T1000 (cell line): Measurements from ENCODE around the gene SLX4IP.
"Not testable (repeated sequence)": the region's sequence is repeated elsewhere in the genome, so short reads cannot be mapped to it uniquely, and the experiment has no call there.

Source experiments
- DNase-seq: peaks from one replicate; lab custom pipeline; 2025; ENCODE audit warnings: mixed read lengths; lab: John Stamatoyannopoulos, UW

SLX4IP gene

GRCh38 chr20:10434832-10435812 lies at the start of gene SLX4IP:
Gene SLX4IP, plus strand, starts transcription at chr20:10435305. Its CDS starts 22,900 bp downstream, at chr20:10458205.
- DNase-seq: peak; percentile 10

DNA sequence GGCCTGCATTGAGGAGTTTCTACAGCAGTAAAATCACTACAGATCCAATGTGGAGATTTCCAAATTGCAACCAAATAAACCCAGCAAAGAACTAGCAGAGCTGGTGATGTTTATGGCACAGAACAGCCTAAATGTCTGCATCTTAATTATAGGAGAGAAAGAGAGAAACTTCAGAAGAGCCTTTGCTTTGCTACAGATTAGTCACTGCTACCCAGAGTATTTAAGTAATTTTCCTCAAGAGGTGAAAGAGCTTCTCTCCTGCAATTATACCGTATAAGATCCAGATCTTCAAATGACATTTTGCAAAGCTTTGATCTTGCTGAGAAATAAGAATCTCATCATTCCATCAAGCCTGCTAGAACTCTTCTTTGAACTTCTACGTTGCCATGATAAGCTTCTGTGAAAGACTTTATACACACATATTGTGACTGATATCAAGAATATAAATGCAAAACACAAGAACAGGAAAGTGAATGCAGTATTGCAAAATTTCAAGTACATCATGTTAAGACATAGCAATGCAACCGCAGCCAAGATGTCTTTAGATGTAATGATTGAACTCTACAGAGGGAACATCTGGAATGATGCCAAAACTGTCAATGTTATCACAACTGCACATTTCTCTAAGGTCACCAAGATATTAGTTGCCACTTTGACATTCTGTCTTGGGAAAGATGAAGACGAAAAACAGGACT lies 49.1 kb upstream of the SLX4IP start:
- DNase-seq: no peak

GRCh38 chr20:10387686-10388085 lies 47.4 kb upstream of the SLX4IP start:
- DNase-seq: no peak

- no peak for DNase-seq
Measured at GRCh38 chr20:10388597-10388996, 46.5 kb upstream of the SLX4IP start.

- DNase-seq: no peak
Measured at GRCh38 chr20:10390709-10391108, 44.4 kb upstream of the SLX4IP start.

DNA sequence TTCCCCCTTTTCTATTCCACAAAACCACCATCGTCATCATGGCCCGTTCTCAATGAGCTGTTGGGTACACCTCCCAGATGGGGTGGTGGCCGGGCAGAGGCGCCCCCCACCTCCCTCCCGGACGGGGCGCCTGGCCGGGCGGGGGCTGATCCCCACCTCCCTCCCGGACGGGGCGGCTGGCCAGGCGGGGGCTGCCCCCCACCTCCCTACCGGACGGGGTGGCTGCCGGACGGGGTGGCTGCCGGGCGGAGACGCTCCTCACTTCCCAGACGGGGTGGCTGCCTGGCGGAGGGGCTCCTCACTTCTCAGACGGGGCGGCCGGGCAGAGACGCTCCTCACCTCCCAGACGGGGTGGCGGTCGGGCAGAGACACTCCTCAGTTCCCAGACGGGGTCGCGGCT lies 40.4 kb upstream of the SLX4IP start:
- not testable (repeated sequence) for DNase-seq

- DNase-seq: no peak
Measured at GRCh38 chr20:10398834-10399369, 36.2 kb upstream of the SLX4IP start.

- DNase-seq: no peak
Measured at GRCh38 chr20:10402938-10403608, 32.0 kb upstream of the SLX4IP start.

DNA sequence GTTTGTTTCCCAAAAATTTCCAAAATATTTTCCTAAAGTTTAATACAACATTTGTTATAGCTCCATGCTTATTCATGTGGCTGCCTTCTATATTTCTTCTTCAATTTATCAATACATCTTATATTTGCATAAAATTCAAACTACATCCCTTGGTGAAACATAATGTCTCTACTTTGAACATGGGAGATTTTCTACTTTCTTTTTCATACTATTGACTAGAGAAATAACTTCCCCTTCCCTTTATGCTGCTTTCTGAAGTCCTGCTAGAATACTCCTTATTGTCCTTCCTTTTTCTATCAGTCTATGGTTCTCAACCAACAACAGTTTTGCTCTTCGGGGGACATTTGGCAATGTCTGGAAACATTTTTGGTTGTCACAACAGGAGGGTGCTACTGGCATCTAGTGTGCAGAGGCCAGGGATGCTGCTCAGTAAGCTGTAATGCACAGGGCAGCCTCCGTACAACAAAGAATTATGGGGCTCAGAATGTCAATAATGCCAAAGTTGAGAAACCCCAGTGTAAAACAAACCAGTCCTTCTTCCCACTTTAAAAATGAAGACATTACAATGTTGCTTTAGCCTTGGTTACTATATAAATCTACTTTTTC lies 31.0 kb upstream of the SLX4IP start:
- no peak for DNase-seq

- no peak for DNase-seq
Measured at GRCh38 chr20:10404959-10405530, 30.1 kb upstream of the SLX4IP start.

DNA sequence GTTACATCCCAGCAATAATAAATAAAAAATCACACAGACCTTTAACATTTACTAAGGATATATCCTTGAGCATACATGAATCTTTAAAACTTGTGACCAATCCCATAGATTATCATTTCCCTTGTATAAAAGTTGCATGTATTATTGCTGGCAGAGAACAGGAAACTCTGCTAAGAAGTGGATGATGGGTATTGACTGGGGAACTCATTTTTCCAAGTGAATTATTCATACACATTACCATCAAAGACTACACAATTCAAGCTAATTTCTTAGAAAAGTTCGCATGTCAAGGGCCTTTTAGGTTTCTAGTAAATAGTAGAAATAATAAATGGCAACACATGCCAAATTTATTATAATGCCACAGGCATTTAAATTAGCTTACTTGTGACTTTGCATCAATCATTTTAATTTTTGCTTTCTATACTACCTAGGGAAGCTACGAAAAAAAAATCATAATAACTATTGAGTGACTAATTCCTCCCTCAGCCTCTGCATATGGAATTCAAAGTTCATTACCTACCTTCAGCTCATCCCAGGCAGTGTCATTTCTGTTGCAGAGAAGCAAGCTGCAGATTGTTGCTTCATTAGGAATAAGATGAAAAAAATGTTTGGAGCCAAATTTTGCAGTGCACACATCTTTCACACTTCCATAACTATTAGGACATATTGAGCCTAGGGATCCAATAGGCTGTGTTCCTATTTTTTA lies 26.8 kb upstream of the SLX4IP start:
- DNase-seq: no peak

GRCh38 chr20:10411673-10412072 lies 23.4 kb upstream of the SLX4IP start:
- no peak for DNase-seq

GRCh38 chr20:10412591-10413408 lies 22.3 kb upstream of the SLX4IP start:
- no peak for DNase-seq

DNA sequence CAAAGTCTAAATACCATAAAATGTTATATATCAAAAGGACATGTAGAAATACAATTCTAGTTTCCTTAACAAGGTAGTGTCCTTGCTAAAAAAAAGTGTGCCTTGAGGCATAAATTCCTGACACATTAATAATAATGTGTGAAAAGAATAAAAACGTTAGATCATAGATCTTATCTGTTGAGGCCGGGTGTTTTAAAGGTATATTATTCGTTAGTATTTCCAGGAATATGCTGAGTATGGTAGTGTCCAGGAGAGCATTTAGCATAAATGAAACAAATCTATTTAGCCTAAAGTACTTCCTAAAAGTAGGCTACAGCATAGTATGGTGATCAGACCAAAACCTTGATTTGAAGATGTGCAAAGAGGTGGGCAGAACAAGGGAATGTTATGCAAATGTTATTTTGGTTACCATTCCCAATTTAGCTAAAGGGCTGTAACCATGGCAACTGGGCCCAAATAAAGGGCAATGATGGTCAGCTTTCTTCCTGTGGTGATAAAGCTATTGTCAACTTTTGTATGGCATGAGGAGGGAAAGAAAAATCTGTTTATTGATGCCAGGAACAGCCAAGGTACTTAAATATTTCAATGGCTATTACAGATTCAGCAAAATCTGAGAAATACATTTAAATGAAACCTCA lies 20.0 kb upstream of the SLX4IP start:
- no peak for DNase-seq

DNA sequence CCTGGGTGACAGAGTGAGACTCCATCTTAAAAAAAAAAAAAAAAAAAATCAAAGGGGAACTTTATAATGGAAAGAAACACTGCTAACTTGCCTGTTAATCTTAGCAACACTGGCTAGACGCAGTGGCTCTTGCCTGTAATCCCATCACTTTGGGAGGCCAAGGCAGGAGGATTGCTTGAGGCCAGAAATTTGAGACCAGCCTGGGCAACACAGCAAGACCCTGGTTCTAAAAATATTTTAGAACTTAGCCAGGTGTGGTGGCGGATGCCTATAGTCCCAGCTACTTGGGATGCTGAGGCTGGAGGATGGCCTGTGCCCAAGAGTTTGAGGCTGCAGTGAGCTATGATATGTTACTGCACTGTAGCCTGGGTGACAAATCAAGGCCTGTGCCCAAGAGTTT lies 17.9 kb upstream of the SLX4IP start:
- not testable (repeated sequence) for DNase-seq

GRCh38 chr20:10419550-10420133 lies 15.5 kb upstream of the SLX4IP start:
- no peak for DNase-seq

DNA sequence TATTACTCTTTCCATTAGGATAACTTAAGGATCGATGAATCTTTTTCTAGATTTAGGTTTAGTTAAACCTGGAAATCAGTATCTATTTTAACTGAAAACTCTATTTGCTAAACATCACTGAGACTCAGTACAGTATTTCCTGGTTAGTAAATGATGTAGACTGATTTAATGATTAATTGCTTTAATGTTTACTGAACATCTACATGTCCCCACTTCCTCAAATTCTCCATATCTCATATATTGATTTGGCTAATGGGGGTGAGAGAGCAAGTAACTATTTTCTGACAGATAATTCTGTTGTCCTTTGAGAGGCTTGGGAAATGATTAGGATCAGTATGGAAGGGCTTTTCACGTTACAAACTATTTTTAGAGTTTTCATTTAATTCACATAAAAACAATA lies 11.4 kb upstream of the SLX4IP start:
- no peak for DNase-seq

- peak; percentile 7 for DNase-seq
Measured at GRCh38 chr20:10427060-10427692, 7.9 kb upstream of the SLX4IP start.

GRCh38 chr20:10428008-10428407 lies 7.1 kb upstream of the SLX4IP start:
- DNase-seq: no peak
